ENCODE results near the gene KDM4C. TPM values are rescaled to one million over a fixed set of nuclear protein-coding genes. Genes with fewer than 3 reads are reported as not detected.

KDM4C gene
- total RNA-seq, 5 donors from 2014 or later (not counting 1 experiment from before 2014, with no cell fraction given) = 66.4 to 107 (median 76.0) TPM

- Histone ChIP-seq H3K4me3 (ENCODE audit: control insufficient read depth in 1 of 2, extremely low read depth in 1 of 2, low read length in 1 of 2) (no peak overlapping the region), H3K36me3 (ENCODE audit: control insufficient read depth in 2 of 2, extremely low read depth in 1 of 2, insufficient read depth in 1 of 2, low read length in 1 of 2) (peaks cover under 1 to 32% of the 10 kb centered on the region in 2 donors), H3K9me3 (no peaks in the 10 kb centered on the region), H3K27me3 (replicated peaks in 1 of 2; ENCODE audit: control insufficient read depth in 2 of 2, extremely low read depth in 1 of 2, insufficient read depth in 2 of 2, low read length in 1 of 2) (no peaks in the 10 kb centered on the region), H3K4me1 (ENCODE audit: control insufficient read depth in 1 of 2, extremely low read depth in 1 of 2, insufficient read depth in 2 of 2, low read length in 2 of 2) (peaks cover 2% of the 10 kb centered on the region in 2 experiments), H3K27ac (ENCODE audit: low read length) (no peak overlapping the region)
- no peak overlapping the region for H3K27ac Mint-ChIP-seq
- H3K4me1 Mint-ChIP-seq = peaks cover 18 to 23% (median 18%) of the 10 kb centered on the region in 3 donors
- CTCF ChIA-PET = interaction anchor here in 1 of 2 donors (0.7 to 0.8 kb wide), 2 partner anchors 59 to 140 kb away, joined by 4 read pairs; no protein-coding TSS in a partner anchor
- peaks cover 51% of the 10 kb centered on the region for H3K36me3 Mint-ChIP-seq
- ATAC-seq (replicated peaks in 1 of 4) = no peak
- no peaks in the 10 kb centered on the region for H3K27me3 Mint-ChIP-seq
- no peak overlapping the region for H3K4me3 Mint-ChIP-seq
- DNase-seq = no peak
- no peaks in the 10 kb centered on the region for H3K9me3 Mint-ChIP-seq
- POLR2A ChIA-PET = interaction anchor here in 1 of 2 donors (0.7 kb wide), 1 partner anchor 997 kb away, joined by 3 read pairs; no protein-coding TSS in a partner anchor
- WGBS (ENCODE audit: insufficient coverage) = no CpG with 5 or more reads among the region's 4 CpGs
These were observed 60.6 kb downstream of the KDM4C start for GRCh38 chr9:6818292-6818922.

GRCh38 chr9:6819112-6819511 lies 61.3 kb downstream of the KDM4C start:
- ChIA-PET CTCF (interaction anchor here in 1 of 2 donors (0.6 to 0.8 kb wide), 3 partner anchors 60 to 719 kb away, joined by 3 to 5 read pairs (median 4); no protein-coding TSS in a partner anchor), POLR2A (interaction anchor here in 1 of 2 donors (0.7 kb wide), 2 partner anchors 114 to 998 kb away, joined by 3 read pairs; no protein-coding TSS in a partner anchor)
- DNase-seq (no peak), ATAC-seq (replicated peaks in 1 of 4) (no peak)
- WGBS (ENCODE audit: insufficient coverage) = no CpG with 5 or more reads among the region's 2 CpGs
- Histone ChIP-seq H3K4me1 (ENCODE audit: control insufficient read depth in 1 of 2, extremely low read depth in 1 of 2, insufficient read depth in 2 of 2, low read length in 2 of 2) (peaks cover 2% of the 10 kb centered on the region in 2 experiments), H3K4me3 (ENCODE audit: control insufficient read depth in 1 of 2, extremely low read depth in 1 of 2, low read length in 1 of 2) (no peak overlapping the region), H3K9me3 (no peaks in the 10 kb centered on the region), H3K27ac (ENCODE audit: low read length) (no peak overlapping the region), H3K36me3 (ENCODE audit: control insufficient read depth in 2 of 2, extremely low read depth in 1 of 2, insufficient read depth in 1 of 2, low read length in 1 of 2) (peaks cover 8 to 39% of the 10 kb centered on the region in 2 donors), H3K27me3 (replicated peaks in 1 of 2; ENCODE audit: control insufficient read depth in 2 of 2, extremely low read depth in 1 of 2, insufficient read depth in 2 of 2, low read length in 1 of 2) (no peaks in the 10 kb centered on the region)
- H3K4me3 Mint-ChIP-seq = no peak overlapping the region
- H3K4me1 Mint-ChIP-seq = peaks cover 16 to 23% (median 16%) of the 10 kb centered on the region in 3 donors
- H3K27me3 Mint-ChIP-seq = no peaks in the 10 kb centered on the region
- H3K27ac Mint-ChIP-seq = no peak overlapping the region
- H3K9me3 Mint-ChIP-seq = no peaks in the 10 kb centered on the region
- H3K36me3 Mint-ChIP-seq = peaks cover 57% of the 10 kb centered on the region

- ChIA-PET CTCF (interaction anchor here in 1 of 2 donors (0.6 to 0.8 kb wide), 3 partner anchors 60 to 719 kb away, joined by 3 to 5 read pairs (median 4); no protein-coding TSS in a partner anchor), POLR2A (interaction anchor here in 1 of 2 donors (0.7 kb wide), 1 partner anchor 114 kb away, joined by 3 read pairs; no protein-coding TSS in a partner anchor)
- H3K27ac Mint-ChIP-seq = no peak overlapping the region
These were observed 61.8 kb downstream of the KDM4C start for GRCh38 chr9:6819529-6819928.

GRCh38 chr9:6822696-6823095 lies 64.9 kb downstream of the KDM4C start:
- POLR2A ChIA-PET = interaction anchor here in 1 of 2 donors (0.5 kb wide), 1 partner anchor 71 kb away, joined by 3 read pairs; no protein-coding TSS in a partner anchor
- peaks cover 8 to 39% of the 10 kb centered on the region in 2 donors for H3K36me3 ChIP-seq (ENCODE audit: control insufficient read depth in 2 of 2, extremely low read depth in 1 of 2, insufficient read depth in 1 of 2, low read length in 1 of 2)
- Mint-ChIP-seq H3K27me3 (no peaks in the 10 kb centered on the region), H3K36me3 (peaks cover 58% of the 10 kb centered on the region), H3K4me1 (peaks cover 13% of the 10 kb centered on the region in 3 donors), H3K9me3 (no peaks in the 10 kb centered on the region), H3K27ac (no peak overlapping the region), H3K4me3 (no peak overlapping the region)
- WGBS (ENCODE audit: insufficient coverage) = no CpG with 5 or more reads among the region's 3 CpGs
- H3K4me3 ChIP-seq (ENCODE audit: control insufficient read depth in 1 of 2, extremely low read depth in 1 of 2, low read length in 1 of 2) = no peak overlapping the region
- no peaks in the 10 kb centered on the region for H3K4me1 ChIP-seq (ENCODE audit: control insufficient read depth in 1 of 2, extremely low read depth in 1 of 2, insufficient read depth in 2 of 2, low read length in 2 of 2)
- DNase-seq (no peak), ATAC-seq (replicated peaks in 1 of 4) (no peak)
- no peaks in the 10 kb centered on the region for H3K9me3 ChIP-seq
- no peaks in the 10 kb centered on the region for H3K27me3 ChIP-seq (replicated peaks in 1 of 2; ENCODE audit: control insufficient read depth in 2 of 2, extremely low read depth in 1 of 2, insufficient read depth in 2 of 2, low read length in 1 of 2)
- no peak overlapping the region for H3K27ac ChIP-seq (ENCODE audit: low read length)
- CTCF ChIA-PET = no interaction called here

More at GRCh38 chr9:6819529-6819928, 61.8 kb downstream of the KDM4C start:
- Histone ChIP-seq H3K36me3 (ENCODE audit: control insufficient read depth in 2 of 2, extremely low read depth in 1 of 2, insufficient read depth in 1 of 2, low read length in 1 of 2) (peaks cover 8 to 40% of the 10 kb centered on the region in 2 donors), H3K4me3 (ENCODE audit: control insufficient read depth in 1 of 2, extremely low read depth in 1 of 2, low read length in 1 of 2) (no peak overlapping the region), H3K27me3 (replicated peaks in 1 of 2; ENCODE audit: control insufficient read depth in 2 of 2, extremely low read depth in 1 of 2, insufficient read depth in 2 of 2, low read length in 1 of 2) (no peaks in the 10 kb centered on the region), H3K4me1 (ENCODE audit: control insufficient read depth in 1 of 2, extremely low read depth in 1 of 2, insufficient read depth in 2 of 2, low read length in 2 of 2) (peaks cover 2% of the 10 kb centered on the region in 2 experiments), H3K9me3 (no peaks in the 10 kb centered on the region), H3K27ac (ENCODE audit: low read length) (no peak overlapping the region)
- DNase-seq (no peak), ATAC-seq (replicated peaks in 1 of 4) (no peak)
- Mint-ChIP-seq H3K9me3 (no peaks in the 10 kb centered on the region), H3K4me1 (peaks cover 14 to 23% (median 15%) of the 10 kb centered on the region in 3 donors), H3K27me3 (no peaks in the 10 kb centered on the region), H3K4me3 (no peak overlapping the region), H3K36me3 (peaks cover 56% of the 10 kb centered on the region)
- WGBS (ENCODE audit: insufficient coverage) = no CpG with 5 or more reads among the region's 3 CpGs

GRCh38 chr9:6827439-6828145 lies 69.8 kb downstream of the KDM4C start:
- peak in 16 of 35 experiments; percentile 3 to 60 (median 18) for DNase-seq
- H3K36me3 Mint-ChIP-seq = peaks cover 53% of the 10 kb centered on the region
- peaks cover 4 to 9% (median 5%) of the 10 kb centered on the region in 3 donors for H3K4me1 Mint-ChIP-seq
- no peak overlapping the region for H3K4me3 Mint-ChIP-seq
- Histone ChIP-seq H3K4me1 (ENCODE audit: control insufficient read depth in 1 of 2, extremely low read depth in 1 of 2, insufficient read depth in 2 of 2, low read length in 2 of 2) (no peaks in the 10 kb centered on the region), H3K9me3 (no peaks in the 10 kb centered on the region), H3K27me3 (replicated peaks in 1 of 2; ENCODE audit: control insufficient read depth in 2 of 2, extremely low read depth in 1 of 2, insufficient read depth in 2 of 2, low read length in 1 of 2) (no peaks in the 10 kb centered on the region), H3K27ac (ENCODE audit: low read length) (no peak overlapping the region), H3K36me3 (ENCODE audit: control insufficient read depth in 2 of 2, extremely low read depth in 1 of 2, insufficient read depth in 1 of 2, low read length in 1 of 2) (peaks cover 11 to 39% of the 10 kb centered on the region in 2 donors), H3K4me3 (ENCODE audit: control insufficient read depth in 1 of 2, extremely low read depth in 1 of 2, low read length in 1 of 2) (no peak overlapping the region)
- H3K9me3 Mint-ChIP-seq = peaks cover 0 to 5% (median 0%) of the 10 kb centered on the region in 3 donors
- WGBS (ENCODE audit: insufficient coverage) = no CpG with 5 or more reads among the region's 4 CpGs
- ChIA-PET POLR2A (interaction anchor here in 1 of 2 donors (0.5 to 0.7 kb wide), 2 partner anchors 243 to 1961 kb away, joined by 3 to 5 read pairs; no protein-coding TSS in a partner anchor), CTCF (interaction anchor here (0.5 to 1.4 kb wide), 14 partner anchors 12 to 1013 kb away, joined by 3 to 4 read pairs (median 4); no protein-coding TSS in a partner anchor)
- no peaks in the 10 kb centered on the region for H3K27me3 Mint-ChIP-seq
- peak overlapping the region in 1 of 2 donors; percentile 15 for H3K27ac Mint-ChIP-seq
- ATAC-seq (replicated peaks in 1 of 4) = peak in 1 of 4 experiments; percentile 40

GRCh38 chr9:6829027-6829426 lies 71.3 kb downstream of the KDM4C start:
- Histone ChIP-seq H3K36me3 (ENCODE audit: control insufficient read depth in 2 of 2, extremely low read depth in 1 of 2, insufficient read depth in 1 of 2, low read length in 1 of 2) (peaks cover 3 to 24% of the 10 kb centered on the region in 2 donors), H3K27ac (ENCODE audit: low read length) (no peak overlapping the region), H3K27me3 (replicated peaks in 1 of 2; ENCODE audit: control insufficient read depth in 2 of 2, extremely low read depth in 1 of 2, insufficient read depth in 2 of 2, low read length in 1 of 2) (no peaks in the 10 kb centered on the region), H3K9me3 (no peaks in the 10 kb centered on the region), H3K4me3 (ENCODE audit: control insufficient read depth in 1 of 2, extremely low read depth in 1 of 2, low read length in 1 of 2) (no peak overlapping the region), H3K4me1 (ENCODE audit: control insufficient read depth in 1 of 2, extremely low read depth in 1 of 2, insufficient read depth in 2 of 2, low read length in 2 of 2) (no peaks in the 10 kb centered on the region)
- POLR2A ChIA-PET = interaction anchor here in 1 of 2 donors (0.6 kb wide), 1 partner anchor 1102 kb away, joined by 3 read pairs; no protein-coding TSS in a partner anchor
- H3K27ac Mint-ChIP-seq = no peak overlapping the region
- no peaks in the 10 kb centered on the region for H3K27me3 Mint-ChIP-seq
- peaks cover 0 to 5% (median 0%) of the 10 kb centered on the region in 3 donors for H3K9me3 Mint-ChIP-seq
- no peak overlapping the region for H3K4me3 Mint-ChIP-seq
- no peak for DNase-seq
- WGBS (ENCODE audit: insufficient coverage) = no CpG with 5 or more reads among the region's 2 CpGs
- peaks cover 4 to 9% (median 5%) of the 10 kb centered on the region in 3 donors for H3K4me1 Mint-ChIP-seq
- H3K36me3 Mint-ChIP-seq = peaks cover 46% of the 10 kb centered on the region
- CTCF ChIA-PET = interaction anchor here (0.5 to 0.7 kb wide), 3 partner anchors 84 to 1041 kb away, joined by 3 to 4 read pairs (median 3); no protein-coding TSS in a partner anchor
- ATAC-seq (replicated peaks in 1 of 4) = no peak

Measured in T-cell (primary cell).